Measurements from ENCODE around the gene UNC5B.

UNC5B gene

DNA sequence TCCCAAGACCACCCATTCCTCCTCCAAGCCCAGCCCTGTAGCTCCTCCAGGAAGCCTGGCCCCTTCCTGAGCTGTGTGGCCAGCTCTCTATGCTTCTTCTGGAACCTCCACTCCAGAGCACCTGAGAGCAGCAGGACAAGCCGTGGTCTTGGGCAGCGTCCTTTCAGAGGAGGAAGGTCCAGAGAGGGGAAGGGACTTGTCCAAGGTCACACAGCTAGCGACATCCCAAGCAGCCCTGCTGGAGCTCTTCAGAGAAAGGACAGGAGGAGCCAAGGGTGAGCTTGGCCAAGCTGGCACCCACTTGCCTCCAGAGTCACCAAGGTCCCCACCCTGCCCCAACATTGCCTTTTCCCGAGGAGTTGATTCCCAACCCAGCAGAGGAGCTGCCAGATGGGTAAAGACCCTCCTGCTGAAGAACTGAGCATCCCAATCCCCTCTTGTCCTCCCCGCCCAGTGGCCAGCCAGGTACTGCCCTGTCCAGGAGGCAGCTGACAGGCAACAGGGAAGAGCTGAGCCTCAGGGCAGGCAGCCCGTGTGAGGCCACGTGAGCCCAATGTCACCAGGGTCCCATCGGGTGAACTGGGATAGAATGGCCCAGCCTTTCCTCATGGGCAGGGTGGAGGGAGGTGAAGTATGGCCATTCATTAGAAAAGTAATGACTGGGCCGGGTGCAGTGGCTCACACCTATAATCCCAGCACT lies 46.2 kb downstream of the UNC5B start:
- Histone ChIP-seq H3K4me1 (ENCODE audit: control insufficient read depth, insufficient read depth, low read length) (peaks cover 49% of the 10 kb centered on the region), H3K9ac (ENCODE audit: low read length) (no peak overlapping the region)

GRCh38 chr10:71259282-71259681 lies 46.9 kb downstream of the UNC5B start:
- no peak overlapping the region for H3K27ac ChIP-seq (ENCODE audit: low read depth, low read length)
- no peaks in the 10 kb centered on the region for H3K27me3 ChIP-seq (ENCODE audit: control insufficient read depth, insufficient read depth, low read length)
- H3K36me3 ChIP-seq (ENCODE audit: control insufficient read depth, insufficient read depth, low read length) = no peaks in the 10 kb centered on the region
- no peak overlapping the region for H3K4me3 ChIP-seq (ENCODE audit: low read depth, low read length)
- peaks cover 49% of the 10 kb centered on the region for H3K4me1 ChIP-seq (ENCODE audit: control insufficient read depth, insufficient read depth, low read length)
- H3K9me3 ChIP-seq (ENCODE audit: control insufficient read depth, insufficient read depth, low read depth, low read length) = no peaks in the 10 kb centered on the region
- no peak overlapping the region for H3K9ac ChIP-seq (ENCODE audit: low read length)

More for the DNA sequence above, 46.2 kb downstream of the UNC5B start:
- Histone ChIP-seq H3K36me3 (ENCODE audit: control insufficient read depth, insufficient read depth, low read length) (no peaks in the 10 kb centered on the region), H3K27me3 (ENCODE audit: control insufficient read depth, insufficient read depth, low read length) (no peaks in the 10 kb centered on the region), H3K9me3 (ENCODE audit: control insufficient read depth, insufficient read depth, low read depth, low read length) (no peaks in the 10 kb centered on the region), H3K27ac (ENCODE audit: low read depth, low read length) (no peak overlapping the region), H3K4me3 (ENCODE audit: low read depth, low read length) (no peak overlapping the region)

DNA sequence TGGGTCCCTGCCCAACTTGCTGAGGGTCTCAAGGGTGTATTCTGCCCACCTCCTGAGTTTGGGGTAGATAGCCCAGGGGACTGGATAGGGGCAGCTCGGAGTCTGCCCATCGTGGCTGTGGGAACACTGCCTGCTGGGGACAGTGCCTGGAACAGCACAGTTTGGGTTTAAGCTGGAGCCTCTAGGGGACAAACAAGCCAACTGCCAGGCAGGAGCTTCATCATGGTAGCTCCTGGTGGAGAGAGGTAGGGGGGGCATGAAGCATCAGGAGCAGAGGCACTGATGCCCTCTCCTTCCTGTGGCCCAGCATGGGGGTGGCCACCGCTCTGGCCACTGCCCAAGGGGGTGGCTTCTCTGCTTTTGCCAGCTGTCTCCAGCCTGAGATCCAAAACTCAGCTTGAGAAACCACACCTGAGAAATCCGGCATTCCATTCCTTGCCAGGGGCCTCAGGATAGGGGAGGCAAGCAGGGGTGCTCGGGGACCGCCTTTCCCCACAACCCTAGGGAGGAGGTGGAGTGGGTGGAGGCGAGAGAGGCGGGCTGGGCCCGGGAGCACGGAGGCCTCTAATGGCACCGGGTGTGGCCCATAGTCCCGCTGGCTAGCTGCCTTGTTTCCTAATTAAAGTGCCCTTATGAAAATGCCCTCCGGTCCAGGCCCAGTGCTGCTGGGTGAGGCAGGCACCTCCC lies 47.6 kb downstream of the UNC5B start:
- H3K27ac ChIP-seq (ENCODE audit: low read depth, low read length) = no peak overlapping the region

GRCh38 chr10:71260622-71261325 lies 48.4 kb downstream of the UNC5B start:
- Histone ChIP-seq H3K9me3 (ENCODE audit: control insufficient read depth, insufficient read depth, low read depth, low read length) (no peaks in the 10 kb centered on the region), H3K27ac (ENCODE audit: low read depth, low read length) (no peak overlapping the region), H3K4me3 (ENCODE audit: low read depth, low read length) (no peak overlapping the region), H3K27me3 (ENCODE audit: control insufficient read depth, insufficient read depth, low read length) (no peaks in the 10 kb centered on the region), H3K9ac (ENCODE audit: low read length) (no peak overlapping the region), H3K4me1 (ENCODE audit: control insufficient read depth, insufficient read depth, low read length) (peaks cover 55% of the 10 kb centered on the region), H3K36me3 (ENCODE audit: control insufficient read depth, insufficient read depth, low read length) (no peaks in the 10 kb centered on the region)

More for the DNA sequence above, 47.6 kb downstream of the UNC5B start:
- H3K9ac ChIP-seq (ENCODE audit: low read length) = no peak overlapping the region
- H3K36me3 ChIP-seq (ENCODE audit: control insufficient read depth, insufficient read depth, low read length) = no peaks in the 10 kb centered on the region
- H3K4me3 ChIP-seq (ENCODE audit: low read depth, low read length) = no peak overlapping the region
- no peaks in the 10 kb centered on the region for H3K27me3 ChIP-seq (ENCODE audit: control insufficient read depth, insufficient read depth, low read length)
- H3K9me3 ChIP-seq (ENCODE audit: control insufficient read depth, insufficient read depth, low read depth, low read length) = no peaks in the 10 kb centered on the region
- peaks cover 46% of the 10 kb centered on the region for H3K4me1 ChIP-seq (ENCODE audit: control insufficient read depth, insufficient read depth, low read length)

DNA sequence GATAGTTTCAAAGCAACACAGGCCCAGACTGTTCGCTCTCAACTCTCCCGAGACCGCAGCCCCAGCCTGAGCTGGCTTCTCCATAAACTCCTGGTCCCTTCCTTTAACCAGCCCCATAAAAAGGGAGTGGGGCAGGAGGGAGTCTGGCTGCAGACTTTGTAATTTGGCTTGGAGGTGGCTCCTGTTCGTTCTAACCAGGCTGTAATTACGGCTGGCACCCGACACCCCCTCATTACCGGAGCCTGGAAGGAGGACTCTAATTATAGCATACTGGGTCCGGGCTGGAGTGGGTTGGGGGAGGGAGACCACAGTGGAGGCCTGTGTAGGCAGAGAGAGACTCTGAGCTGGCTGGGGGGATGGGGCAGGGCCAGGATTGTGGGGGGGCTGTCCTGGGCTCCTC lies 49.7 kb downstream of the UNC5B start:
- Histone ChIP-seq H3K27me3 (ENCODE audit: control insufficient read depth, insufficient read depth, low read length) (no peaks in the 10 kb centered on the region), H3K4me3 (ENCODE audit: low read depth, low read length) (no peak overlapping the region), H3K36me3 (ENCODE audit: control insufficient read depth, insufficient read depth, low read length) (no peaks in the 10 kb centered on the region), H3K4me1 (ENCODE audit: control insufficient read depth, insufficient read depth, low read length) (peaks cover 64% of the 10 kb centered on the region), H3K27ac (ENCODE audit: low read depth, low read length) (no peak overlapping the region), H3K9me3 (ENCODE audit: control insufficient read depth, insufficient read depth, low read depth, low read length) (no peaks in the 10 kb centered on the region), H3K9ac (ENCODE audit: low read length) (no peak overlapping the region)

DNA sequence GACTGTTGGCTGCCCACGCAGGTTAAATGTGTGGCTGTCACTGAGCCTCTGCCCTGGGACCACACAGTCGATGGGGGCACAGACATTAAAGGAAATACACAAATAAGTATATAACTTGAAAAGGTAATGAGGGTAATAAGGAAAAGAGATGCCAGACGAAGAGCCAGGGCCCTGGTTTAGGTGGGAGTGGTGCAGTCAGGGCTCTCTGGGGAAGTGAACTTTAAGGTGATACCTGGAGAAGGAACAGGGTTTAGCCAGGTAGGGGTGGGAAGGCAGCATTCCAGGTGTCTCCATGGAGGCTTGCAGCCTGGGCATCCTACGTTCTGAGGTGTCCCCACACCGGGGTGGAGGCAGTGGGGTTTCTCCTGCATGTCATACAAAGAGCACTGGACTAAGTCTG lies 50.4 kb downstream of the UNC5B start:
- peak overlapping the region; percentile 32 for H3K9ac ChIP-seq (ENCODE audit: low read length)
- H3K36me3 ChIP-seq (ENCODE audit: control insufficient read depth, insufficient read depth, low read length) = no peaks in the 10 kb centered on the region
- peaks cover 64% of the 10 kb centered on the region for H3K4me1 ChIP-seq (ENCODE audit: control insufficient read depth, insufficient read depth, low read length)
- no peak overlapping the region; the same call in 1 of the 2 replicates for H3K27ac ChIP-seq (ENCODE audit: low read depth, low read length)
- H3K27me3 ChIP-seq (ENCODE audit: control insufficient read depth, insufficient read depth, low read length) = no peaks in the 10 kb centered on the region
- H3K4me3 ChIP-seq (ENCODE audit: low read depth, low read length) = no peak overlapping the region; the same call in 1 of the 2 replicates
- H3K9me3 ChIP-seq (ENCODE audit: control insufficient read depth, insufficient read depth, low read depth, low read length) = no peaks in the 10 kb centered on the region

DNA sequence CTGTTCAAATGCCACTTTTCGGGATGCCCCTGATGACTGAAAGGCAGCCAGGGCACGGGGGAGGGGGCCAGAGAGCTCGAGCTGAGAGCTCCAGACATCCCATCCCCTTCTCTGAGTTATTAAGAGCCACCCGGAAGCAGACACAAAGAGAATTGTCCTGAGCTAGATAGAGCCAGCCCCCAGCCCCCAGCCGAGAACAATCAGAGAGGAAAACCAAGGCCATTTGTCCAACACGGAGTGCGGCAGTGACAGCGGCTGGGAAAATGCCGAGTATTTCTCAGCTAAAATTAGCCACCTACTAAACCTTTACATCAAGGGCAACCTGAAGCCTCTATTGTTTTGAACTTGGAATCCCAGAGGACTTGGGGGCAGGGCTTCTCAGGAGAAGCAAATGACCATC lies 51.0 kb downstream of the UNC5B start:
- H3K4me3 ChIP-seq (ENCODE audit: low read depth, low read length) = no peak overlapping the region; the same call in 1 of the 2 replicates
- no peaks in the 10 kb centered on the region for H3K9me3 ChIP-seq (ENCODE audit: control insufficient read depth, insufficient read depth, low read depth, low read length)
- peaks cover 64% of the 10 kb centered on the region for H3K4me1 ChIP-seq (ENCODE audit: control insufficient read depth, insufficient read depth, low read length)
- peak overlapping the region; percentile 32 for H3K9ac ChIP-seq (ENCODE audit: low read length)
- H3K27me3 ChIP-seq (ENCODE audit: control insufficient read depth, insufficient read depth, low read length) = no peaks in the 10 kb centered on the region
- no peaks in the 10 kb centered on the region for H3K36me3 ChIP-seq (ENCODE audit: control insufficient read depth, insufficient read depth, low read length)
- H3K27ac ChIP-seq (ENCODE audit: low read depth, low read length) = no peak overlapping the region; the same call in 1 of the 2 replicates

DNA sequence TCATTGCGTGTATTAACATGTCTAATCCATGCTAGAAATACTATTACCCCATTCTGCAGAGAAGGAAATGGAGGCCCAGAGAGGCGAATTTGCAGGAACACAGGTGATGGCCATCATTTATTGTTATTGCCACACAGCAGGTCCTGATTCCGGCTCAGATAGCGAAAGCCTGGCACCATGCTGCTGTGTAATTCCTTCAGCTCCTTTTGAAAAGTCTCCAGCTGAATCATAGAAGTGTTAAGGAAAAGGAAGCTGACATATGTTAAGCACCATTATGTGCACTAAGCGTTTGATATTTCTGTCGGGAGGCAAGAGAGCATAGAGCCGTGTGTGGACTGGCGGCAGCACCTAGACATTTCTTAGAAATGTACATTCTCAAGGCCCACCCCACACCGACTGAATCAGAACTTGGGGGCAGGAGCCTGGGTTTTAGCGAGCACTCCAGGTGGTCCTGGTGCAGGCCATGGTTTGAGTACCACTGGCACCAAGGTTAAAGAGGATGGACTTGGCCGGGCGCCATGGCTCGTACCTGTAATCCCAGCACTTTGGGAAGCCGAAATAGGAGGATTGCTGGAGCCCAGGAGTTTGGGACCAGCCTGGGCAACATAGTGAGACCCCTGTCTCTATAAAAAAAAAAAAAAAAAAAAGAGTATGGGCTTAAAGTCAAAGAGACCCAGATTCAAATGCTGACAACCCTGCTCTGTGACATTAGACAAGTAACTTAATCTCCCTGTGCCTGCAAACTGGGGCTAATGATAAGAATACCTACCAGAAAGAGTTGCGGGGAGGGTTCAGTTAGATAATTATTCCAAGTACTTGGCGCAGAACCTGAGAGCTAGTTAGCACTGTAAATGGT lies 52.2 kb downstream of the UNC5B start:
- Histone ChIP-seq H3K4me3 (ENCODE audit: low read depth, low read length) (no peak overlapping the region), H3K4me1 (ENCODE audit: control insufficient read depth, insufficient read depth, low read length) (peaks cover 74% of the 10 kb centered on the region), H3K27ac (ENCODE audit: low read depth, low read length) (no peak overlapping the region), H3K9me3 (ENCODE audit: control insufficient read depth, insufficient read depth, low read depth, low read length) (no peaks in the 10 kb centered on the region), H3K27me3 (ENCODE audit: control insufficient read depth, insufficient read depth, low read length) (no peaks in the 10 kb centered on the region), H3K9ac (ENCODE audit: low read length) (no peak overlapping the region), H3K36me3 (ENCODE audit: control insufficient read depth, insufficient read depth, low read length) (no peaks in the 10 kb centered on the region)

DNA sequence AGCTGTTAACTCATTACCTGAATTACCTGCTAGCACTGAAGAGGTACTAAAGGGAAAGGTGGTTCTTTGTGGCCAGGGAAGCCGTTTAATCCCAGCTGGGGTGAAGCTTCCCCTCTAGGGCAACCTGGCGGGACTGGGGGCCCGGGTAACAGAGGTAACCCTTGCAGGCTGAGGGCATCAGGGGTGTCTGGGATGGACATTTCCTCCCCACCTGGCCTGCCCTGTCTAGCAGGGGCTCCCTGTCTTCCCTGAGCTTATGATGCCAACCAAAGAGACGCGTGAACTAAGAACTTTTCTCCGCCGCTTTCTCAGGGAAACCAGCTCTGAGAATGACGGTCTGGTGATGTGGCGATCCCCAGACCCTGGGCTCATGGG lies 52.8 kb downstream of the UNC5B start:
- no peaks in the 10 kb centered on the region for H3K36me3 ChIP-seq (ENCODE audit: control insufficient read depth, insufficient read depth, low read length)
- peak overlapping the region; percentile 21 for H3K9ac ChIP-seq (ENCODE audit: low read length)
- H3K4me3 ChIP-seq (ENCODE audit: low read depth, low read length) = no peak overlapping the region
- H3K4me1 ChIP-seq (ENCODE audit: control insufficient read depth, insufficient read depth, low read length) = peaks cover 72% of the 10 kb centered on the region
- H3K27me3 ChIP-seq (ENCODE audit: control insufficient read depth, insufficient read depth, low read length) = no peaks in the 10 kb centered on the region
- H3K9me3 ChIP-seq (ENCODE audit: control insufficient read depth, insufficient read depth, low read depth, low read length) = no peaks in the 10 kb centered on the region
- no peak overlapping the region for H3K27ac ChIP-seq (ENCODE audit: low read depth, low read length)

- H3K4me3 ChIP-seq (ENCODE audit: low read depth, low read length) = no peak overlapping the region
- H3K27me3 ChIP-seq (ENCODE audit: control insufficient read depth, insufficient read depth, low read length) = no peaks in the 10 kb centered on the region
- no peaks in the 10 kb centered on the region for H3K9me3 ChIP-seq (ENCODE audit: control insufficient read depth, insufficient read depth, low read depth, low read length)
- peak overlapping the region; percentile 54 for H3K9ac ChIP-seq (ENCODE audit: low read length)
- H3K36me3 ChIP-seq (ENCODE audit: control insufficient read depth, insufficient read depth, low read length) = no peaks in the 10 kb centered on the region
- H3K4me1 ChIP-seq (ENCODE audit: control insufficient read depth, insufficient read depth, low read length) = peaks cover 70% of the 10 kb centered on the region
- no peak overlapping the region for H3K27ac ChIP-seq (ENCODE audit: low read depth, low read length)
Measured at GRCh38 chr10:71265618-71266146, 53.3 kb downstream of the UNC5B start.

Data from HUES6 (cell line).